Stomach (tissue), 9 donors: ENCODE results near the gene GJB1. TPM values are rescaled to one million over a fixed set of nuclear protein-coding genes. Genes with fewer than 3 reads are reported as not detected.

Source experiments
- DNase-seq, 2 donors: peaks; one replicate each; pipeline versions ENCODE4 v3.0.0 to v3.0.0-alpha.2; 2013 to 2019
- H3K27ac ChIP-seq, 5 donors: fragments of 200-600 bp in 4 of 5; sonication (generic) in 4 of 5; one replicate each; pipeline ENCODE4 v1.5.1; 2013 to 2019; ENCODE audit warnings: mild to moderate bottlenecking in 1 of 5, moderate library complexity in 1 of 5
- H3K27me3 ChIP-seq, 3 donors: fragments of 200-600 bp; sonication (generic); one replicate each; pipeline ENCODE4 v1.5.1; 2017 to 2019; ENCODE audit warnings: mixed run types in 1 of 3
- H3K36me3 ChIP-seq, 4 donors: fragments of 200-600 bp; sonication (generic); 1 replicate in 3 of 4; 2 replicates in 1 of 4; pipeline ENCODE4 v1.5.1; 2016 to 2019
- H3K4me1 ChIP-seq, 4 donors: fragments of 200-600 bp; sonication (generic); one replicate each; pipeline ENCODE4 v1.5.1; 2016 to 2019
- H3K4me3 ChIP-seq, 4 donors: fragments of 200-600 bp; sonication (generic) in 3 of 4; one replicate each; pipeline ENCODE4 v1.5.1; 2016 to 2019; ENCODE audit warnings: mild to moderate bottlenecking in 1 of 4
- H3K9me3 ChIP-seq, 4 donors: fragments of 200-600 bp; sonication (generic); one replicate each; pipeline ENCODE4 v1.5.1; 2016 to 2019
- CTCF ChIP-seq, 7 experiments: fragments of 450-650 bp in 4 of 7; fragments of 200-600 bp in 3 of 7; sonication (generic) in 3 of 7; IDR thresholded peaks; one replicate each; pipeline ENCODE4 v1.5.1; 2016 to 2019; ENCODE audit warnings: antibody characterized with exemption in 7 of 7, control low read depth in 2 of 7, mild to moderate bottlenecking in 1 of 7
- EP300 ChIP-seq: sonication (generic); formaldehyde crosslinking; IDR thresholded peaks from one replicate; pipeline ENCODE4 v1.6.1; 2017; ENCODE audit warnings: antibody characterized with exemption
- POLR2A ChIP-seq, 4 donors: fragments of 450-650 bp; IDR thresholded peaks; one replicate each; pipeline ENCODE4 v1.6.1; 2016; ENCODE audit warnings: antibody characterized with exemption in 4 of 4, control low read depth in 2 of 4, mild to moderate bottlenecking in 1 of 4, moderate library complexity in 1 of 4
- POLR2AphosphoS5 ChIP-seq, 3 donors: sonication (generic); formaldehyde crosslinking; IDR thresholded peaks; one replicate each; pipeline ENCODE4 v1.6.1; 2016; ENCODE audit warnings: antibody characterized with exemption in 3 of 3
- WGBS, 5 donors: extraction: QIAGEN DNeasy Blood & Tissue Kit in 3 of 5; methylation state at CpG; one replicate each; pipeline versions ENCODE4 v1.1.5 to v1.1.7; 2013 to 2018; 5-methylcytosine and 5-hydroxymethylcytosine counted together
- intact Hi-C: fragments of 100-400 bp; cut with DNase I; formaldehyde crosslinking; loops from one replicate; pipeline ENCODE4 v1.15.1; 2023; ENCODE audit warnings: low total_unique reads
- polyA plus RNA-seq, 3 donors: library from polyadenylated mRNA; stranded (reverse); fragments of 200-250 nt; gene quantifications; one replicate each; pipeline ENCODE4 v1.2.3, GENCODE V29; 2013
- total RNA-seq, 5 donors: library from RNA; depleted of rRNA; stranded (reverse); fragments of >200 nt; gene quantifications; one replicate each; pipeline versions ENCODE4 v1.1.0 to v1.2.3, GENCODE V29; 2014 to 2016
- donor health status: healthy with polysubstance abuse.
- donor health status: Bipolar disorder and iron deficiency.
- donor health status: healthy.

Gene GJB1
- total and polyA plus RNA-seq, 8 donors, result 6.6 to 39.7 (median 7.7) TPM; not detected in 2

GRCh38 chrX:71227370-71228062, 4.5 kb downstream of the GJB1 start:
- Histone ChIP-seq H3K9me3 (no peaks in the 10 kb centered on the region), H3K4me1 (no peaks in the 10 kb centered on the region), H3K27ac (no peak overlapping the region), H3K27me3 (no peaks in the 10 kb centered on the region), H3K36me3 (no peaks in the 10 kb centered on the region), H3K4me3 (no peak overlapping the region)
- no peak for TF ChIP-seq POLR2AphosphoS5 (IDR thresholded peaks at IDR 0.05)
- no peak for TF ChIP-seq CTCF (IDR thresholded peaks at IDR 0.05)
- TF ChIP-seq EP300, result no peak
- TF ChIP-seq POLR2A (IDR thresholded peaks at IDR 0.05), result no peak
- 57 to 75% (median 72%) methylated on average over 5 of the region's 5 CpGs for WGBS, 5 donors
- intact Hi-C loops, result no loop called here
- DNase-seq, result no peak

- intact Hi-C loops, result no loop called here
- no peaks in the 10 kb centered on the region for H3K9me3 ChIP-seq
- H3K4me3 ChIP-seq, result no peak overlapping the region
- TF ChIP-seq CTCF (IDR thresholded peaks at IDR 0.05), result no peak
- TF ChIP-seq POLR2AphosphoS5 (IDR thresholded peaks at IDR 0.05), result no peak
- TF ChIP-seq POLR2A (IDR thresholded peaks at IDR 0.05), result no peak
- H3K36me3 ChIP-seq, result no peaks in the 10 kb centered on the region
- no peak for DNase-seq
- no peaks in the 10 kb centered on the region for H3K27me3 ChIP-seq
- WGBS, 5 donors, result 73 to 94% (median 80%) methylated on average over 1 of the region's 1 CpG
- H3K27ac ChIP-seq, result no peak overlapping the region
- H3K4me1 ChIP-seq, result no peaks in the 10 kb centered on the region
These were observed 5.1 kb downstream of the GJB1 start for GRCh38 chrX:71228063-71228642.

- no peaks in the 10 kb centered on the region for H3K9me3 ChIP-seq
- intact Hi-C loops, result no loop called here
- peaks cover 0 to 11% (median 7%) of the 10 kb centered on the region in 4 donors for H3K36me3 ChIP-seq
- DNase-seq, result no peak
- WGBS, 5 donors, result 72 to 85% (median 84%) methylated on average over 3 of the region's 3 CpGs
- TF ChIP-seq POLR2AphosphoS5 (IDR thresholded peaks at IDR 0.05), result no peak
- no peak for TF ChIP-seq CTCF (IDR thresholded peaks at IDR 0.05)
- TF ChIP-seq POLR2A (IDR thresholded peaks at IDR 0.05), result no peak
- no peak overlapping the region for H3K4me3 ChIP-seq
- no peak overlapping the region for H3K27ac ChIP-seq
- no peaks in the 10 kb centered on the region for H3K27me3 ChIP-seq
- no peaks in the 10 kb centered on the region for H3K4me1 ChIP-seq
These were observed 12.5 kb downstream of the GJB1 start for GRCh38 chrX:71235482-71235881.

- 80 to 100% (median 89%) methylated on average over 1 of the region's 1 CpG for WGBS, 5 donors
- TF ChIP-seq CTCF (IDR thresholded peaks at IDR 0.05), result no peak
- TF ChIP-seq EP300, result no peak
- TF ChIP-seq POLR2AphosphoS5 (IDR thresholded peaks at IDR 0.05), result no peak
- no peak for TF ChIP-seq POLR2A (IDR thresholded peaks at IDR 0.05)
- Histone ChIP-seq H3K4me3 (no peak overlapping the region), H3K36me3 (peaks cover 0 to 25% (median 21%) of the 10 kb centered on the region in 4 donors), H3K27me3 (no peaks in the 10 kb centered on the region), H3K4me1 (no peaks in the 10 kb centered on the region), H3K27ac (no peak overlapping the region), H3K9me3 (no peaks in the 10 kb centered on the region)
- intact Hi-C loops, result no loop called here
- DNase-seq, result no peak
These were observed 13.8 kb downstream of the GJB1 start for GRCh38 chrX:71236836-71237235.
